ENCODE measurements around the gene ZNF175.

GRCh38 chr19:51572908-51573307 is 1.8 kb downstream of the ZNF175 start:
- no peak for TF ChIP-seq POLR2A (IDR thresholded peaks at IDR 0.05)
- TF ChIP-seq CTCF (IDR thresholded peaks at IDR 0.05 in 4 of 5, conservative IDR thresholded peaks at IDR 0.05 in 1 of 5) = no peak

All from gastrocnemius medialis (tissue), 4 donors.